ENCODE measurements around the gene TRDMT1. TPM values are rescaled to one million over a fixed set of nuclear protein-coding genes. Genes with fewer than 3 reads are reported as not detected.

Gene TRDMT1
- total and polyA plus RNA-seq, 2 donors (not counting 1 experiment from before 2014, with no cell fraction given): 5.8 to 7.0 TPM

GRCh38 chr10:17229016-17229716, 27.7 kb upstream of the TRDMT1 start:
- H3K79me2 ChIP-seq (ENCODE audit: control insufficient read depth, insufficient read depth, low read length): peaks cover 58% of the 10 kb centered on the region
- H2AFZ ChIP-seq (ENCODE audit: low read length): no peak overlapping the region
- H3K27ac ChIP-seq (ENCODE audit: insufficient read depth, low read length): peak overlapping the region; percentile 98
- DNase-seq (ENCODE audit: low read depth in 2 of 2): peak; percentile 90 to 93
- peak overlapping the region; percentile 82 to 100 (median 90) for H3K4me3 ChIP-seq (replicated peaks in 1 of 4; ENCODE audit: control extremely low read depth in 1 of 4, insufficient read depth in 1 of 4, low read depth in 3 of 4, low read length in 4 of 4)
- H3K27me3 ChIP-seq (ENCODE audit: control insufficient read depth, insufficient read depth, low read length): no peaks in the 10 kb centered on the region
- peaks cover 22% of the 10 kb centered on the region for H4K20me1 ChIP-seq (ENCODE audit: control insufficient read depth, extremely low read depth, insufficient read depth, low read length)
- TF ChIP-seq EZH2 (IDR thresholded peaks at IDR 0.05; ENCODE audit: low read length, missing control alignments): no peak
- TF ChIP-seq, protein P1, sequence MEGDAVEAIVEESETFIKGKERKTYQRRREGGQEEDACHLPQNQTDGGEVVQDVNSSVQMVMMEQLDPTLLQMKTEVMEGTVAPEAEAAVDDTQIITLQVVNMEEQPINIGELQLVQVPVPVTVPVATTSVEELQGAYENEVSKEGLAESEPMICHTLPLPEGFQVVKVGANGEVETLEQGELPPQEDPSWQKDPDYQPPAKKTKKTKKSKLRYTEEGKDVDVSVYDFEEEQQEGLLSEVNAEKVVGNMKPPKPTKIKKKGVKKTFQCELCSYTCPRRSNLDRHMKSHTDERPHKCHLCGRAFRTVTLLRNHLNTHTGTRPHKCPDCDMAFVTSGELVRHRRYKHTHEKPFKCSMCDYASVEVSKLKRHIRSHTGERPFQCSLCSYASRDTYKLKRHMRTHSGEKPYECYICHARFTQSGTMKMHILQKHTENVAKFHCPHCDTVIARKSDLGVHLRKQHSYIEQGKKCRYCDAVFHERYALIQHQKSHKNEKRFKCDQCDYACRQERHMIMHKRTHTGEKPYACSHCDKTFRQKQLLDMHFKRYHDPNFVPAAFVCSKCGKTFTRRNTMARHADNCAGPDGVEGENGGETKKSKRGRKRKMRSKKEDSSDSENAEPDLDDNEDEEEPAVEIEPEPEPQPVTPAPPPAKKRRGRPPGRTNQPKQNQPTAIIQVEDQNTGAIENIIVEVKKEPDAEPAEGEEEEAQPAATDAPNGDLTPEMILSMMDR (conservative IDR thresholded peaks at IDR 0.05 in 1 of 2, IDR thresholded peaks at IDR 0.05 in 1 of 2; ENCODE audit: low read depth in 1 of 2, low read length in 2 of 2): no peak
- H3K36me3 ChIP-seq (ENCODE audit: control insufficient read depth, insufficient read depth, low read length): peaks cover 18% of the 10 kb centered on the region
- H3K9me3 ChIP-seq (ENCODE audit: control insufficient read depth, insufficient read depth, low read depth, low read length): no peaks in the 10 kb centered on the region
- peak overlapping the region; percentile 99 for H3K9ac ChIP-seq (ENCODE audit: insufficient read depth, low read length)
- H3K4me2 ChIP-seq (ENCODE audit: extremely low read depth, insufficient read depth, low read length): peak overlapping the region; percentile 70
- H3K4me1 ChIP-seq (ENCODE audit: control insufficient read depth, extremely low read depth, insufficient read depth, low read length): peaks cover 15% of the 10 kb centered on the region

DNA sequence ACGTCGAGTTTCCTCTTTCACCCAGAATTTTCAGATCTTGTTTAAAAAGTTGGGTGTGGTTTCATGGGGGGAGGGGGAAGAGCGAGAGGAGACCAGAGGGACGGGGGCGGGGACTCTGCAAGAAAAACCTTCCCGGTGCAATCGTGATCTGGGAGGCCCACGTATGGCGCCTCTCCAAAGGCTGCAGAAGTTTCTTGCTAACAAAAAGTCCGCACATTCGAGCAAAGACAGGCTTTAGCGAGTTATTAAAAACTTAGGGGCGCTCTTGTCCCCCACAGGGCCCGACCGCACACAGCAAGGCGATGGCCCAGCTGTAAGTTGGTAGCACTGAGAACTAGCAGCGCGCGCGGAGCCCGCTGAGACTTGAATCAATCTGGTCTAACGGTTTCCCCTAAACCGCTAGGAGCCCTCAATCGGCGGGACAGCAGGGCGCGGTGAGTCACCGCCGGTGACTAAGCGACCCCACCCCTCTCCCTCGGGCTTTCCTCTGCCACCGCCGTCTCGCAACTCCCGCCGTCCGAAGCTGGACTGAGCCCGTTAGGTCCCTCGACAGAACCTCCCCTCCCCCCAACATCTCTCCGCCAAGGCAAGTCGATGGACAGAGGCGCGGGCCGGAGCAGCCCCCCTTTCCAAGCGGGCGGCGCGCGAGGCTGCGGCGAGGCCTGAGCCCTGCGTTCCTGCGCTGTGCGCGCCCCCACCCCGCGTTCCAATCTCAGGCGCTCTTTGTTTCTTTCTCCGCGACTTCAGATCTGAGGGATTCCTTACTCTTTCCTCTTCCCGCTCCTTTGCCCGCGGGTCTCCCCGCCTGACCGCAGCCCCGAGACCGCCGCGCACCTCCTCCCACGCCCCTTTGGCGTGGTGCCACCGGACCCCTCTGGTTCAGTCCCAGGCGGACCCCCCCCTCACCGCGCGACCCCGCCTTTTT, 26.9 kb upstream of the TRDMT1 start, which contains the start of gene VIM:
TSS of gene VIM (plus strand) at position 151 of the 925 bp plus-strand sequence. CDS start 1,182 bp downstream, outside the sequence.
- Histone ChIP-seq H3K4me2 (ENCODE audit: extremely low read depth, insufficient read depth, low read length) (peak within 1 kb of the TSS; percentile 100), H3K27ac (ENCODE audit: insufficient read depth, low read length) (peak within 1 kb of the TSS; percentile 98), H3K27me3 (ENCODE audit: control insufficient read depth, insufficient read depth, low read length) (no peaks in the 10 kb centered on the region), H3K9me3 (ENCODE audit: control insufficient read depth, insufficient read depth, low read depth, low read length) (no peaks in the 10 kb centered on the region), H3K9ac (ENCODE audit: insufficient read depth, low read length) (peak within 1 kb of the TSS; percentile 99), H3K36me3 (ENCODE audit: control insufficient read depth, insufficient read depth, low read length) (peaks cover 13% of the 10 kb centered on the region), H3K4me1 (ENCODE audit: control insufficient read depth, extremely low read depth, insufficient read depth, low read length) (peaks cover 13% of the 10 kb centered on the region), H3K79me2 (ENCODE audit: control insufficient read depth, insufficient read depth, low read length) (peaks cover 50% of the 10 kb centered on the region), H3K4me3 (replicated peaks in 1 of 4; ENCODE audit: control extremely low read depth in 1 of 4, insufficient read depth in 1 of 4, low read depth in 3 of 4, low read length in 4 of 4) (peak within 1 kb of the TSS; percentile 82 to 100 (median 90)), H2AFZ (ENCODE audit: low read length) (no peak within 1 kb of the TSS), H4K20me1 (ENCODE audit: control insufficient read depth, extremely low read depth, insufficient read depth, low read length) (peaks cover 19% of the 10 kb centered on the region)
- TF ChIP-seq, protein P1 (conservative IDR thresholded peaks at IDR 0.05 in 1 of 2, IDR thresholded peaks at IDR 0.05 in 1 of 2; ENCODE audit: low read depth in 1 of 2, low read length in 2 of 2): no peak
- TF ChIP-seq EZH2 (IDR thresholded peaks at IDR 0.05; ENCODE audit: low read length, missing control alignments): no peak
- DNase-seq (ENCODE audit: low read depth in 2 of 2): peak; percentile 98
